ENCODE data around the gene GALK1. TPM values are rescaled to one million over a fixed set of nuclear protein-coding genes. Genes with fewer than 3 reads are reported as not detected.

GALK1 gene
- total and polyA plus RNA-seq, 9 of the 15 experiments (the other 6 are each of a cell fraction or from before 2014, with no cell fraction given), result 0.45 to 51.6 (median 17.4) TPM

DNA sequence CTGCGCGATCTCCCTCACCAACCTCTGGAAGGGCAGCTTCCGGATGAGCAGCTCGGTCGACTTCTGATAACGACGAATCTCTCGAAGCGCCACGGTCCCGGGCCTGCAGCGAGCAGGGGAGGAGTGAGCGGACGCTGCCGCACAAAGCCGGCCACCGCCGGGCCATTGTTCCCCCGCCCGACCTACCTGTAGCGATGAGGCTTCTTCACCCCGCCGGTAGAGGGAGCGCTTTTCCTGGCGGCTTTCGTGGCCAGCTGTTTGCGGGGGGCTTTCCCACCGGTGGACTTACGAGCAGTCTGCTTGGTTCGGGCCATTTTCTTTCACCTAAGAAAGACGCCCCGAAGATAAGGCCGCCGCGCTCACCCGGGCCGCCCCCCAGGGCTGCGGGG, 13.9 kb upstream of the GALK1 start (continued):
- TF ChIP-seq, protein P1, sequence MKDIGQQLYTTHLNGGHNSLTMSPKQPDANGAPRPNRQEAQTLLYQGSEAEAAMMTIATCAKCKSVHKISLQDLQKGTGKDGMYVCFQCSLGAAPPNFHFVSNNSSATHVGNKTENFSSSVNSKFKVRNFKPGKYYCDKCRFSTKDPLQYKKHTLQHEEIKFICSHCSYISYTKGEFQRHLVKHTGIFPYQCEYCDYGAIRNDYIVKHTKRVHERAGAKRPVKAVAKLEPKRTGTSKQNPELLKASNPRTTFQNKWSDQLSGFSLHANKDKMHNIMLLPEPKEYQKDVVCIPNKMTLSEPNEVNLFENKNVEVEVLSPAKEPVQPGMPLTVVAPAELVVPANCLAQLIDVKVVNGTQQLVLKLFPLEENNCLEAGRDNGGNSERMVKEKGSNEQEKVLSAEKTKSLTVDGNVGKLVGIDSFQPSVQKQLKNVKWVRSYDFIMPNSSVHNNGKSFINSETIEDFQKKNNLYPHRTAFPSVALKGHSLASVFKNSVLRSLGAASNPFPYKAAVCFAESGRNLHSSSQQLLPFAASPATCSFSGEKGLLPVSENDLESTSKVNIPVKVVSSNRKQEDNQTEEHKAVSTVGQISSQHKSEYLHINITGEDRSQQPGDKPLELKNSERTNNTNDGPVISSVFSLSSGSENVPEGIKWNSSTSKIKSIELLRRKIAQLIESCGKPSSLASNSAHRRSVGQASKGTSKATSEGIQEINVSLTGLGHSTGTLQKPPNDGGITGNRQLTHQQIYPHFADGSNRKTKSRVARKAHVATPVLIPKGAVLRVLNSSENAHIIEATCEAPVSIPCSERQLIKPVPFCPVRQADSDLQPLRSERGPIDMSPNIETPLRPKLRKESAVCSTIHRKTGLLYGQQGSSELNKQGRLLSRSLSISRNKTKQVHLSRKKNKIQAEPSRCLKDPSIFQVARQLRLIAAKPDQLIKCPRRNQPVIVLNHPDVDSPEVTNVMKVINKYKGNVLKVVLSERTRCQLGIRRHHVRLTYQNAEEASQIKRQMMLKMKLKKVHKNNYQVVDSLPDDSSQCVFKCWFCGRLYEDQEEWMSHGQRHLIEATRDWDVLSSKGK (CRISPR knock-in tag; IDR thresholded peaks at IDR 0.05), result no peak
- no peak for TF ChIP-seq GABPB2 (CRISPR knock-in tag; conservative IDR thresholded peaks at IDR 0.05)
- TF ChIP-seq DEAF1 (CRISPR knock-in tag; IDR thresholded peaks at IDR 0.05), result no peak
- TF ChIP-seq MLLT1 (IDR thresholded peaks at IDR 0.05), result peak; percentile 10 to 77; a peak in 3 of 4 replicates
- no peak for TF ChIP-seq TOE1 (IDR thresholded peaks at IDR 0.05; ENCODE audit: borderline replicate concordance)
- TF ChIP-seq TOE1 (CRISPR knock-in tag; IDR thresholded peaks at IDR 0.05; ENCODE audit: borderline replicate concordance, low read depth), result 0 out of 2 replicates have a peak, but pooled peaks have one; percentile 55
- no peak for TF ChIP-seq NUFIP1 (IDR thresholded peaks at IDR 0.05; ENCODE audit: partially characterized antibody)
- no peak for TF ChIP-seq BRF2 (IDR thresholded peaks at IDR 0.05; ENCODE audit: borderline replicate concordance, insufficient read depth, insufficient read length)
- TF ChIP-seq PHB (CRISPR knock-in tag; IDR thresholded peaks at IDR 0.05), result peak; percentile 10; the same call in 1 of the 2 replicates
- no peak for TF ChIP-seq ZNF121 (CRISPR knock-in tag; conservative IDR thresholded peaks at IDR 0.05)
- peak in 1 of 2 experiments; percentile 6; a peak in 1 of 4 replicates for TF ChIP-seq SIN3A (IDR thresholded peaks at IDR 0.05; ENCODE audit: borderline replicate concordance in 2 of 2, control insufficient read depth in 1 of 2, low read depth in 2 of 2, low read length in 2 of 2)
- no peak for TF ChIP-seq HNRNPLL (IDR thresholded peaks at IDR 0.05; ENCODE audit: low read depth, low read length, poor library complexity, severe bottlenecking)
- TF ChIP-seq, protein P2, sequence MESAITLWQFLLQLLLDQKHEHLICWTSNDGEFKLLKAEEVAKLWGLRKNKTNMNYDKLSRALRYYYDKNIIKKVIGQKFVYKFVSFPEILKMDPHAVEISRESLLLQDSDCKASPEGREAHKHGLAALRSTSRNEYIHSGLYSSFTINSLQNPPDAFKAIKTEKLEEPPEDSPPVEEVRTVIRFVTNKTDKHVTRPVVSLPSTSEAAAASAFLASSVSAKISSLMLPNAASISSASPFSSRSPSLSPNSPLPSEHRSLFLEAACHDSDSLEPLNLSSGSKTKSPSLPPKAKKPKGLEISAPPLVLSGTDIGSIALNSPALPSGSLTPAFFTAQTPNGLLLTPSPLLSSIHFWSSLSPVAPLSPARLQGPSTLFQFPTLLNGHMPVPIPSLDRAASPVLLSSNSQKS (CRISPR knock-in tag; IDR thresholded peaks at IDR 0.05), result no peak
- TF ChIP-seq NFYB (IDR thresholded peaks at IDR 0.05; ENCODE audit: extremely low read depth, insufficient read length), result no peak
- TF ChIP-seq, protein P3, sequence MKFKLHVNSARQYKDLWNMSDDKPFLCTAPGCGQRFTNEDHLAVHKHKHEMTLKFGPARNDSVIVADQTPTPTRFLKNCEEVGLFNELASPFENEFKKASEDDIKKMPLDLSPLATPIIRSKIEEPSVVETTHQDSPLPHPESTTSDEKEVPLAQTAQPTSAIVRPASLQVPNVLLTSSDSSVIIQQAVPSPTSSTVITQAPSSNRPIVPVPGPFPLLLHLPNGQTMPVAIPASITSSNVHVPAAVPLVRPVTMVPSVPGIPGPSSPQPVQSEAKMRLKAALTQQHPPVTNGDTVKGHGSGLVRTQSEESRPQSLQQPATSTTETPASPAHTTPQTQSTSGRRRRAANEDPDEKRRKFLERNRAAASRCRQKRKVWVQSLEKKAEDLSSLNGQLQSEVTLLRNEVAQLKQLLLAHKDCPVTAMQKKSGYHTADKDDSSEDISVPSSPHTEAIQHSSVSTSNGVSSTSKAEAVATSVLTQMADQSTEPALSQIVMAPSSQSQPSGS (CRISPR knock-in tag; IDR thresholded peaks at IDR 0.05), result no peak

Measured in K562 (cell line).